NT2/D1 (cell line): ENCODE results near the gene C5.
A peak's percentile ranks its signal among the peaks of the same experiment; 100 is the strongest.

Source experiments
- DNase-seq: peaks from one replicate; pipeline ENCODE4 v3.0.0-alpha.2; 2011; ENCODE audit warnings: low read depth, low spot score
- H3K27me3 ChIP-seq: 2 replicates; pipeline ENCODE4 v1.6.0; 2011; ENCODE audit warnings: mild to moderate bottlenecking; ENCODE audit not compliant: insufficient read length, insufficient read depth
- H3K36me3 ChIP-seq: 2 replicates; pipeline ENCODE4 v1.6.1; 2011; ENCODE audit warnings: mild to moderate bottlenecking, low read length, mixed read lengths; ENCODE audit not compliant: insufficient read depth, insufficient read length
- H3K4me1 ChIP-seq: 2 replicates; pipeline ENCODE4 v1.5.1; 2011; ENCODE audit not compliant: insufficient read depth, insufficient read length
- H3K4me3 ChIP-seq: 2 replicates; pipeline ENCODE4 v1.5.1; 2011; ENCODE audit warnings: low read depth; ENCODE audit not compliant: insufficient read length
- H3K9ac ChIP-seq: 2 replicates; pipeline ENCODE4 v1.6.0; 2011; ENCODE audit warnings: low read depth; ENCODE audit not compliant: insufficient read length
- H3K9me3 ChIP-seq: 2 replicates; pipeline ENCODE4 v1.5.1; 2011; ENCODE audit warnings: mild to moderate bottlenecking, low read length; ENCODE audit not compliant: insufficient read depth
- SUZ12 ChIP-seq: IDR thresholded peaks from 2 replicates; pipeline ENCODE4 v1.6.1; 2011; ENCODE audit not compliant: insufficient read length, insufficient read depth; ENCODE audit errors: extremely low read depth
- YY1 ChIP-seq: IDR thresholded peaks from 2 replicates; pipeline ENCODE4 v1.6.1; 2011; ENCODE audit not compliant: insufficient read length, insufficient read depth
- ZNF274 ChIP-seq: IDR thresholded peaks from 2 replicates; pipeline ENCODE4 v1.6.1; 2011; ENCODE audit warnings: mild to moderate bottlenecking, low read depth, low read length

C5 gene

DNA sequence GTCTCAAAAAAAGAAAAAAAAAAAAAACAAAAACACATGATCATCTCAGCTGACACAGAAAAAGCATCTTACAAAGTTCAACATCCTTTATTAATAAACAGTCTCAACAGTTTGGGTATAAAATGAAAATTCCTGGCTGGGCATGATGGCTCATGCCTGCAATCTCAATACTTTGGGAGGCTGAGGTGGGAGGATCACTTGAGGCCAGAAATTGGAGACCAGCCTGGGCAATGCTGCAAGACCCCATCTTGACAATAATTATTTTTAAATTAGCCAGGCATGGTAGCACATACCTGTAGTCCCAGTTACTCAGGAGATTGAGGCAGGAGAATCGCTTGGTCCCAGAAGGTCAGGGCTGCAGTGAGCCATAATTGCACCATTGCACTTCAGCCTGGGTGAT lies 16.8 kb upstream of the C5 start:
- TF ChIP-seq SUZ12, result no peak
- TF ChIP-seq YY1, result no peak
- no peak for TF ChIP-seq ZNF274
- 0 out of 2 replicates have a peak, but pooled peaks cover 14% of the 10 kb centered on the region for H3K9me3 ChIP-seq
- no peaks in the 10 kb centered on the region for H3K36me3 ChIP-seq
- no peak overlapping the region for H3K9ac ChIP-seq
- DNase-seq, result no peak
- H3K27me3 ChIP-seq, result peaks cover 12% of the 10 kb centered on the region
- no peaks in the 10 kb centered on the region for H3K4me1 ChIP-seq
- no peak overlapping the region for H3K4me3 ChIP-seq

DNA sequence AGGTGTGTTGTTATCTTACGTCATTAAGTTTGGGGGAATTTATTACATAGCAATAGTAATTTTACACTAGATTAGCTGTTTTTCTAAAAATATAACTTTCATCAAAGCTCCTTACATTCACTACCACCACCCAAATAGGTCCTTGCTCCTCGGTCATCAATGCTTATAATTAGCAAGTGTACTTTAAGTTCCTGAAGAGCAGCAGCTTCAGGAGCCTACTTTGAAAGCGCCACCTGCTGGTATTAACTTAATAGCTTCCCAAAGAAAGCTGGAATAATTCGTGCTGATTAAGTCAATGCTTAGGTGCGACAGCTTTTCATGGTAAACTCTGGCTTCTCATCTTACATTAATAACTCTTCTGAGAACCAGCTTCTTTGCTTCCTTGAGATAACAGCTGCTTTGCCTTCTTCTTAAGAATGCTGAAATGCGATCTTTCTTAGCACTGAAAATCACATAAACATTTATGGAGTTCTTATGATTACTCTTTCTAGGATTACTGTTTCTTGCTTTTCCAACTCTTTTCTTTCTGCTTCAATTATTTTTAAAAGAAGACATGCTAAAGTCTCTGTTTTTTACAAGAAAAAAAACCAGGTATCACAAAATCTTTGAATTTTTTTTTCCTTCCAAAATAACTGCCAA lies 10.0 kb upstream of the C5 start:
- peak; percentile 66 for DNase-seq
- Histone ChIP-seq H3K27me3 (no peaks in the 10 kb centered on the region), H3K9ac (no peak overlapping the region), H3K4me3 (no peak overlapping the region), H3K9me3 (no peaks in the 10 kb centered on the region), H3K4me1 (no peaks in the 10 kb centered on the region), H3K36me3 (no peaks in the 10 kb centered on the region)
- no peak for TF ChIP-seq ZNF274
- TF ChIP-seq SUZ12, result no peak
- no peak for TF ChIP-seq YY1

DNA sequence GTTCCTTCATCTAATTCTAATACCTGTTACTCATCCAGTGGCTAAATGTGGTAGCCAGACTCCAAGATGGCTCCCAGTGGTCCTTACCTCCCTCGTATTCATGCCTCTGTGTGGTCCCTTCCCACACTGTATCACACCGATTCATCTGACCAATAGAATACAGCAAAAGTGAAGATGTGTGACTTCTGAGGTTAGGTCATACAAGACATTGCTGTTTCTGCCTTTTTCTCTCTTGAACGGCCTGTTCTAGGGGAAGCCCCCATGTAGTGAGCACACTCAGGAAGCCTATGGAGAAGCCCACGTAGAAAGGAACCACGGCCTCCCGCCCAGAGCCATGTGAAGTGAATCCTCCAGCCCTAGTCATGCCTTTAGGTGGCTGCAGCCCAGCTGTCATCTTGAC lies 9.4 kb upstream of the C5 start:
- no peaks in the 10 kb centered on the region for H3K27me3 ChIP-seq
- no peaks in the 10 kb centered on the region for H3K36me3 ChIP-seq
- no peak overlapping the region for H3K9ac ChIP-seq
- TF ChIP-seq ZNF274, result no peak
- no peak for TF ChIP-seq SUZ12
- TF ChIP-seq YY1, result no peak
- H3K4me1 ChIP-seq, result no peaks in the 10 kb centered on the region
- DNase-seq, result no peak
- no peaks in the 10 kb centered on the region for H3K9me3 ChIP-seq
- no peak overlapping the region for H3K4me3 ChIP-seq

DNA sequence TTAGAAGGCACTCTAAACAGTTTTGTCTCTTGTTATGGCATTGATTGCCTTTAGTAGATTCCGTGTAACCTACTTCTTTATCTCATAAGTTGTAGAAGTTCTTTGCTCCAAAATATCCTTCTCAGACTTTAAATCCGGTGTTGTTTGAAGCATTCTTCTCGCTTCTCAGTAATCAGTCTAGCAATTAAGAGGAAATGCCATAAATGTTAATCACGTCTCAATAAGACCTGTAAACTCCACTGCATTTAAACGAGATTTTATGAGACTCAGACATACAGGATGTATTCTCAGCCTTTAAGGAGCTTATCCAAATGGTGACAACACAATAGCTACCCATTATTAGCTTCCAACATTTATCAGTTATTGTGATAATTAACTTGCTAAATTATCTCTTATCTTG lies 7.7 kb upstream of the C5 start:
- no peak for TF ChIP-seq SUZ12
- TF ChIP-seq YY1, result no peak
- H3K4me1 ChIP-seq, result no peaks in the 10 kb centered on the region
- H3K36me3 ChIP-seq, result no peaks in the 10 kb centered on the region
- DNase-seq, result no peak
- H3K27me3 ChIP-seq, result no peaks in the 10 kb centered on the region
- H3K9me3 ChIP-seq, result no peaks in the 10 kb centered on the region
- H3K4me3 ChIP-seq, result no peak overlapping the region
- no peak overlapping the region for H3K9ac ChIP-seq

DNA sequence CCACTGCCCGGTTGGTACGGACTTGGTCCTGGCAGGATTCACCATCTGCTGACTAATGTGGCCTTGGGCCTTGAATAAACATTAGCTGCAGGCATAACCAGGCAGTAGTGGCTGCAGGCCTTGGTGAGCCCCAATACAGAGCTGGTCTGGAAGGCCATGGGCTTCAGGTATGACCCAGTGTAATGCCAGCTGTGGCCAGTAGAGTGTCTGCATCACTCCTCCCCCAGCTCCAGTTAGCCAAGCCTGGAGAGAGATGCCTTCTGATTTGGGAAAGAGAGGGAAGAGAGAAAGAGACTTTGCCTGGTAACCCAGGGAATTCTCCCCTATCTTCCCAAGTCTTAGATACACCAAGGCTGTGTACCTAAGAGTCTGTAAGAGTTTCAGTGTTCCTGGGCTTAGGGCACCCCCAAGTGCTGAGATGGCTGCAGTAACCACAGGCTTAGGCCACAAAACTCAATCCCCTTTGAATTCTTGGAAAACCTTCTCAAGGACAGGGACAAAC lies 5.6 kb upstream of the C5 start:
- Histone ChIP-seq H3K9me3 (no peaks in the 10 kb centered on the region), H3K9ac (no peak overlapping the region)

DNA sequence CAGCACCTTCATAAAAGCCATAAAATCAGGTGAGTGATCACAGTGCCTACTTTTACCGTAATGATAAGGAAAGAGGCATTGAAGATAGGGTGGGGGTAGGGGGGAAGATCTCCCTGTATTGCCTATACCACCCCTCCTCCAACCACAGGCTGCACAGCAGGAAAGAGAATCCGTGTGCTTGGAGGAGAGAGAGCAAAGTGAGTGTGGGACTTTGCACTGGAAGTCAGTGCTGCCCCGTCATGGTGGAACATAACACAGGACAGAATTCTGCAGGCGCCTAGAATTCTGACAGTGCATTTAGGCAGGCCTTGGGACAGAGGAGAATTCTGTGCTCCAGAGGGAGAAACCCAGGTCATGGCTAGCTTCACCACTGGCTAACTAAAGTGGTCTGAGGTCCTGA lies 3.5 kb upstream of the C5 start:
- no peak for DNase-seq
- no peak overlapping the region for H3K9ac ChIP-seq
- H3K4me3 ChIP-seq, result no peak overlapping the region
- H3K27me3 ChIP-seq, result no peaks in the 10 kb centered on the region
- H3K4me1 ChIP-seq, result no peaks in the 10 kb centered on the region
- H3K36me3 ChIP-seq, result no peaks in the 10 kb centered on the region
- TF ChIP-seq ZNF274, result no peak
- TF ChIP-seq YY1, result no peak
- no peak for TF ChIP-seq SUZ12
- no peaks in the 10 kb centered on the region for H3K9me3 ChIP-seq

More for the DNA sequence above, 5.6 kb upstream of the C5 start:
- Histone ChIP-seq H3K36me3 (no peaks in the 10 kb centered on the region), H3K4me3 (no peak overlapping the region), H3K4me1 (no peaks in the 10 kb centered on the region), H3K27me3 (no peaks in the 10 kb centered on the region)
- peak; percentile 32 for DNase-seq
- TF ChIP-seq ZNF274, result no peak
- no peak for TF ChIP-seq SUZ12
- no peak for TF ChIP-seq YY1

DNA sequence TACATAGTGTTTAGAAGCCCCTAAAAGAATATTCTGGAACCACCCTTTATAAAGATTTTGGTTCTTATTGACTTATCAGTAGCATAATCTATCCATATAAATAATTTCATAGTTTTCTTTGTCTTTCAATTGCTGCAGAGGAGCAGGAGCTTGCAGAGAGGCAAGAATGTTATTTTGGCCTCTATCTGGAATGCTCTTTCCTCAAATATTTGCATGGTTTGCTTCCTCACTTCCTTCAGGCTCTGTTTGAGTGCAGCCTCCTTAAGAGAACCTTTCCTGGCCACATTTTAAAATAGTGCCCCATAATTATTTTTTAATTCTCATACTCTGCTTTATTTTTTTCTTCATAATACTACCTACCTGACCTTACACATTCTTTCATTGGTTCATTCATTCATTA lies 1.5 kb downstream of the C5 start:
- no peak overlapping the region for H3K9ac ChIP-seq
- TF ChIP-seq SUZ12, result no peak
- no peaks in the 10 kb centered on the region for H3K27me3 ChIP-seq
- H3K9me3 ChIP-seq, result no peaks in the 10 kb centered on the region
- no peaks in the 10 kb centered on the region for H3K4me1 ChIP-seq
- no peak for DNase-seq
- no peak overlapping the region for H3K4me3 ChIP-seq
- H3K36me3 ChIP-seq, result no peaks in the 10 kb centered on the region
